ENCODE measurements around the gene MRPL58.
A peak's percentile ranks its signal among the peaks of the same experiment; 100 is the strongest.
"Not testable (repeated sequence)": the region's sequence is repeated elsewhere in the genome, so short reads cannot be mapped to it uniquely, and the experiment has no call there.

Gene MRPL58

DNA sequence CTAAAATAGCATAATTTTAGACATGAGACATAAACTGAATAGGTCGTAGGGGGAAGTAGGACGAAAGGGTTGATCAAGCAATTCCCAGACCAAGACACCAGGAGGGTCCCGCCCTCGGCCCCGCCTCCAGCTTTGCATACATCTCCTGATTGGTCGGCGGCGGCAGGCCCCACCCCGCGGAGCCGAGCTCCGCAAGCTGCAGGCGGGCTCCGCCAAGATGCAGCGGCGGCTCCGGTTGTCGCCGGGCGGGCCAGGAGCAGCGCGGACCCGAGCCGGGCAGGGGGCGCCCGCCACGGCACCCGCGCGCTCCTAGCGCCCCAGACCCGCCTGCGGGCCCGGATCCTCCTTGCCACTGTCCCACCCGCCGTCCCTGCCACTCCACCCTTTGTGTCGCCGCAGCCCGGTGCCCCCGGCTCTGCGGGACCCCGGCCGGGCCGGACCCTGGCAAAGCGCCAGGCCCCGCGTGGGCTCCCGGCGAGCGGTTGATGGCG, 25.0 kb upstream of the MRPL58 start, which contains the start of gene CDR2L:
CDR2L (plus strand) TSS at position 215 of the 491 bp plus-strand sequence. CDS start 412 bp downstream, outside the sequence.
- DNase-seq (ENCODE audit: low read depth in 2 of 2): peak; percentile 81 to 82

DNA sequence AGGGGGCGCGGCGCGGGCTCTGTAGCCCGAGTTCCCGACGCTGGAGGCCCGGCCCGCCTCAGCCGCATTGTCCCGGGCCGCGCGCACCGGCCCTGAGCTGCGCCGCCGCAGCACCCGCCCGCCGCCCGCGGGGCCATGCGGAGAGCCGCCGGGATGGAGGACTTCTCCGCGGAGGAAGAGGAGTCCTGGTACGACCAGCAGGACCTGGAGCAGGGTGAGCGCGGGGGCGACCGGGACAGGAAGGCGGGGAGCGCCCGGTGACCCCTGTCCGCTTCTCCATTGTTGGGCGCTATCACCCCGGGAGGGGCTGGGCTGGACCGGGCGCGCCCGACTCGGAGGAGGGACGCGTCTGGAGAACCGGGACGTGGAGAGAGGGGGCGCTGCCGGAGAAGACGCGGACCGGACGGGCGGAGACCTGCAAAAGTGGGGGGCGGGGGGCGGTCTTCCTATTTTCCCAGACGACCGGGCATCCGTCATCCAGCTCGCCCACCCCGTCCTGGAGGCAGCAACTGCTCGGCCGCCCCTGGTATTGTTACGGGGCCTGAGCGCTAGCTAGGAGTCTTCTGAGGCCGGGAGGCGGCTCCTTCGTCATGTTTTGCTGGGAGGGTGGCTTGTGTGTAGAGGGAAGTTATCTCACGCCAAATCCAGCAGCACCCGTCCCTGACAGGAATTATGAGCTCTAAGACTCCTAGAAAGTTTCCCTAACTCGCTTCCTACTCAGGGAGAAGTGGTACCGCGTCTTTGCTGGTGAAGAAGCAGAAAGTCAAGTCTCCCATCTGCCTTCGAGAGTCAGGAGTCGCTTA, 24.4 kb upstream of the MRPL58 start:
- DNase-seq (ENCODE audit: low read depth in 2 of 2): no peak

DNA sequence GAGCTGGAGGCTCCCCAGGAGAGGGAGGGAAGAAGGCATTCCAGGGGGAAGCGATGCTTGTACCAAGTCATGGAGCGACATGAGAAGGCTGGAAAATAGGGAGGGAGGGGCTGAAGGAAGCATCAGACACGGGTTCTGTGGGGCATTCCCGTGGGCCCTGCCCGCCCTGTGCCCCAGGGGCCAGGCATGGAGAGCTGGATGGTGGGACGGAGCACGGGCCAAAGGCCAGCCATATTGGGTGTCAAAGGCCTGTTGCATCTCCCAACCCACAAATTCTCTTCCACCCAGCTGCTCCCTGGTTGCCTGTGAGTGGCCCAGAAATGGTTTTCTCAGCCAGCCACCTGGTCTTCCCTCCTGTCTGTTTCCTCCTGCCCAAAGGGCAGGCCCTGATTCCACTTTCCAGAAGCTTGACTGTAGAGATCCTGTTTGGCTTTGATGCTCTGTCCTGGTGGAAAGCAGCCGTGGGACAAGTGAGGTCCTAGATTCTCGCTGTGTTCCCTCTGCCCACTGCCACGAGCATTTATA, 21.8 kb upstream of the MRPL58 start:
- no peak for DNase-seq (ENCODE audit: low read depth in 2 of 2)

DNA sequence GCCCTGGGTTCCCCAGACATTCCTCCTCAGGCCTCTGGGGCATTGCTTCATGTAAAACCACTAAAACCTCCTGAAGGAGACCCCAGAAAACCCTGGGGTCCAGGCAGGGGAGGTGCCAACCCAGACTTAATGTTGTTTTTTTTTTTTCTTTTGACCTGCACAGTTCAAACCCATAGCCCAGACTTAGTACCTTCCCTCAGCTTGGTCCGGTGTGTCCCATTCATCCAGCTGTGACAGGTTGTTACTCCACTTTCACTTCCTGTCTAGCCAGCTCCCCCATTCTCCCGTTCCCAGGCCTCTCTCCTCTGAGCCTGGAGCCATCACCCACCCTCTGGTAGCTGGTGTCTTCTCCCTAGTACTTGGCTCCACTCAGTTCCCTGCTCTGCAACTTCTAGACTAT, 20.2 kb upstream of the MRPL58 start:
- DNase-seq (ENCODE audit: low read depth in 2 of 2): no peak

DNA sequence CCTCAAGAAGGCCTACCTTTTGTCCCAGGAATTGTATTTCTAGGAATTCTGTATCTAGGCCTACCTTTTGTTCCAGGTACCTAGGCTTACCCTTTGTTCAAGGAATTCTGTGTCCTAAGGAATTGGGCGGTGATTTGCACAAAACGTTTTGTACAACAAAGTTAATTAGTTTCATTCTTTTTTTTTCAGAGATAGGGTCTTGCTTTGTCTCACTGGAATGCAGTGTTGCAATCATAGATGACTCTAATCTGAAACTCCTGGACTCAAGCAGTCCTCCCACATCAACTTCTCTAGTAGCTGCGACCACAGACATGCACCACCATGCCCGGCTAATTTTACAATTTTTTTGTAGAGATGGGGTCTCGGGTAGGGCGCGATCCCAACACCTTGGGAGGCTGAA, 18.0 kb upstream of the MRPL58 start:
- DNase-seq (ENCODE audit: low read depth in 2 of 2): no peak

DNA sequence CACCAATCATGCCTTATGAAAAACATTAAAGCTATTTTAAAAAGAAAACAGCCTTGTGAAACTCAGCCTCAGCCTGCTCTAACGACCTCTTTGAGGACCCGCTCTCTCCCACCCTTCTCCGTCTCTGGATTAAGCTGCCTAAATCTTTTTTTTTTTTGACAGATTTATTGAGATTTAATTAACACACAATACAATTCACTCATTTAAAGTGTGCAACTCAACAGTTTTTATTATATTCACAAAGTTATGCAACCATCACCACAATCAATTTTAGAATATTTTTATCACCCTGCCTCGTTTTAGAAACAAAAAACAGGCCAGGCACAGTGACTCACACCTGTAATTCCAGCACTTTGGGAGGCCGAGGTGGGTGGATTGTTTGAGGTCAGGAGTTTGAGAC, 16.6 kb upstream of the MRPL58 start:
- DNase-seq (ENCODE audit: low read depth in 2 of 2): no peak

DNA sequence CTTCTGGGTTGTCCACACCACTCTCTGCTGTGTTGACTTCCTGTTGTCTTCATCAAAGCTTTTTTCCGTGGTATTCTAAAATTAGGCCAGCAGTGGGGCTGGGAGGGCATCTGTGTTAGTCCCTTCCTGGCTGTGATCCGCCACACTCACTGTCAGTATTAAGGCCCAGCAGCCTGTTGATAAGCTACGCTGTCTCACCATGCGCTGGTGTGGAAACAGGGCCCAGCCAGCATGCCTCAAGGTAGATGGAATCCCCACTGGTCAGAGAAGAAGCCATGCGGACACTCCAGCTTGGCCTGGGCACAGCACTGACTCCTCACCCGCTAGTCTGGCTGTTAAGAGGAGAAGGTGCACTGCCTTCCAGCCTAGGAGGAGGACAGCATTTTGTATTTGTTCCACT, 13.7 kb upstream of the MRPL58 start:
- DNase-seq (ENCODE audit: low read depth in 2 of 2): no peak

DNA sequence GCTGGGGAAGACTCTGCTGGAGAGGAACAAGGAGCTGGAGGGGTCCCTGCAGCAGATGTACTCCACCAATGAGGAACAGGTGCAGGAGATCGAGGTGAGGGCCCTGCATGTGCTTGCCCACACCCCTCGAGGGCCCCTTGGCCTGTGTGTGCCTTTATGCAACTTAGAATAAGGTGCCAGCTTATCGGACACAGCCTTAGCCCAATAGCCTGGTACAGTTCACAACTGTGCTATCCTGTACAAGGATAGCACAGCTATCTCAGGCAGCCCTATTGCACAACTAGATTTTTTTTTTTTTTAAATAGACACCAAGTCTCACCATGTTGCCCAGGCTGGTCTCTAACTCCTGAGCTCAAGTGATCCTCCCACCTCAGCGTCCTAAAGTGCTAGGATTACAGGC, 12.9 kb upstream of the MRPL58 start:
- no peak for DNase-seq (ENCODE audit: low read depth in 2 of 2)

DNA sequence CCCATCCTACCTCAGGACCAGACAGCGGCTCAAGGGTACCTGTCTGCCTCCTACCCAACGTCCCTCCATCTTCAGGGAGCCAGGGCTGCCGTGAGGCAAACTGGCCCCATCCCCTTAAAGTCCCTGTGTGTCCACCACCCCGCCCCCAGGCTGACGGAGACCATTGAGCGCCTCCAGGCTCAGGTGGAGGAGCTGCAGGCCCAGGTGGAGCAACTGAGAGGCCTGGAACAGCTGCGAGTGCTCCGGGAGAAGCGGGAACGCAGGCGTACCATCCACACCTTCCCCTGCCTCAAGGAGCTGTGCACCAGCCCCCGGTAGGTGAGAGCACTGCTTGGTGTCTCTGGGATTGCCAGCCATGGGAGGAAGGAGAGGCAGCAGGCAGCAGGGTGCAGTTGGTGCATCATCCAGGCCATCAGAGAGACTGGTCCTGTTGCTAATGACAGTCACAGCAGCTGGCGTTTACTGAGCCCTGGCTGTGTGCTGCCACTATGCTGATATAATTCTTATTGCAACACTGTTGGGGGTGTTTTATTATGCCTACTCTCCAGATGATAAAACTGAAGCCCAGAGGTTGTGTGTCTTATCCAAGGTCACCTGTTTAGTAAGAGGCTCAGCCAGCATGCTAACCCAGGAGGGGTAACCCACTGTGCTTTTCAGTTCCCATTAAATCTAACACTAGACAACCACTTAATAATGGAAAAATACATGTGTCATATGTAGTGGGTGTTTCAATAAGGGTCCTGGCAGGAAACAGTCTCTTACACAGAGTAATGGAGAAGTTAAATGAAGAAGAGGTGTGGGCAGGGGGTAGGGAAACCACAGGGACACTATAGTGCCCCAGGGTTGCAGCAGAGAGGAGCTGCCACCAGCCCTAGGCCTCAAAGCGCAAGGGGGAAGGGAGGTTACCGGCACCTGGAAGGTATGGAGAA, 10.3 kb upstream of the MRPL58 start:
- DNase-seq (ENCODE audit: low read depth in 2 of 2): no peak

DNA sequence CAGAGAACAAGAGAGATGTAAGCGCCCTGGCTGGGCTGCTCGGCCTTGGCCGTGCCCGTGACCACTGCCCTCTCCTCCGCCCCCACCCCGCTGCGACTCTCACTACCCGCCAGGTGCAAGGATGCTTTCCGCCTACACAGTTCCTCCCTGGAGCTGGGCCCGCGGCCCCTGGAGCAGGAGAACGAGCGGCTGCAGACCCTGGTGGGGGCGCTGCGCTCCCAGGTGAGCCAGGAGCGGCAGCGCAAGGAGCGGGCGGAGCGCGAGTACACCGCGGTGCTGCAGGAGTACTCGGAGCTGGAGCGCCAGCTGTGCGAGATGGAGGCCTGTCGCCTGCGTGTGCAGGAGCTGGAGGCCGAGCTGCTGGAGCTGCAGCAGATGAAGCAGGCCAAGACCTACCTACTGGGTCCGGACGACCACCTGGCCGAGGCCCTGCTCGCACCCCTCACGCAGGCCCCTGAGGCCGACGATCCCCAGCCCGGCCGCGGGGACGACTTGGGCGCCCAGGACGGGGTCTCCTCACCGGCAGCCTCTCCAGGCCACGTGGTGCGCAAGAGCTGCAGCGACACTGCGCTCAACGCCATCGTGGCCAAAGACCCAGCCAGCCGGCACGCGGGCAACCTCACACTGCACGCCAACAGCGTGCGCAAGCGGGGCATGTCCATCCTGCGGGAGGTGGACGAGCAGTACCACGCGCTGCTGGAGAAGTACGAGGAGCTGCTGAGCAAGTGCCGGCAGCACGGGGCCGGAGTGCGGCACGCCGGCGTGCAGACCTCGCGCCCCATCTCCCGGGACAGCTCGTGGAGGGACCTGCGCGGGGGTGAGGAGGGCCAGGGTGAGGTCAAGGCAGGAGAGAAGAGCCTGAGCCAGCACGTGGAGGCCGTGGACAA, 9.2 kb upstream of the MRPL58 start:
- no peak for DNase-seq (ENCODE audit: low read depth in 2 of 2)

DNA sequence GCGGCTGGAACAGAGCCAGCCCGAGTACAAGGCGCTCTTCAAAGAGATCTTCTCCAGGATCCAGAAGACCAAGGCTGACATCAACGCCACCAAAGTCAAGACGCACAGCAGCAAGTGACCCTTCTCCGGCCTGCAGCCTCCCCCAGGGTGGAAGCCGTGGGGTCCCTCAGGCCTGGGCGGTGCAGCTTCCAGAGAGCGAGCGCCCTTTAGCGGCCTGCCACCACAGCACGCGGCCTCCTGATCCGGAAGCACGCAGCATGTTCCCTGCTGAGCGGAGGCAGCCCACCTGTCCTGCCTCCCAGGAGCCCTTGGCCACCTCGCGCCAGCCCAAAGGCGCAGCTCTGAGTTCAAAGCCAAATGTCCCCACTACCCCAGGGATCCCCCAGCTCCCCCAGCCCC, 8.5 kb upstream of the MRPL58 start:
- DNase-seq (ENCODE audit: low read depth in 2 of 2): no peak

DNA sequence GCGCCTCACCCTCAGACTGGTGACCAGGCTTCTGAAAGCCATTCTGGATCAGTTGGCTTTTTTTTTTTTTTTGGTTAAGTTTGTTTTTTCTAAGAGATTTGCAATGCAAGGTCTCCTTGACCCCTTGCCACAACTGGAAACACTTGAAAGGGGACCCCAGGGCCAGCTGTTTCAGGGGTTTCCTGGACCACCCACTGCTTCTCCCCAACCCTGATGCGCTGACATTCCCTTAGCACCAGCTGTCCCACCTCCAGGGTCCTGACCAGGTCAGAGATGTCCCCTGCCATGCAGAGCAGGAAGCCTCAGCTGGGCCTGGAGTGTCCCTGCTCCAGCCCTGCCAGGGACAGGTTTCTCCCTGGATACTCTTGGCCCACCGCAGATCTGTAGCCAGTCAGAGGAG, 8.1 kb upstream of the MRPL58 start:
- DNase-seq (ENCODE audit: low read depth in 2 of 2): no peak

DNA sequence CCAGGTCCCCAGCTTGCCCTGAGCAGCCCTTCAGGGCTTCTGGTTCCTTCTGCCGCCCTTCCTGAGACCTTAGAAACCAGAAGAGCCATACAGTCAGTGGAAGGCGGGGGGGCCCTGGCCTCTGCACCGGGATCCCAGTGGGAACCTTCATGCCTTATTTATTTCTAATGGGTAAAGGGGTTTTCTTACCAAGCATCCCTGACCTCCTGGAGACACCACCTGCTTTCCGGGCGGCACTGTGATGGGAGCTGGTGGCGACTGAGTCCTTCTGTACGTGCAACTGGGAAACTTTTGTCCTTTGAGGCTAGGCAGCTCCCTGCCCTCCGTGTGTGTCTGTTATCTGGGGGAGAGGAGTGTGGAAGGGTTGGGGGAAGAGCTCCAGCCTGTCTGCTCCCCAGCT, 7.2 kb upstream of the MRPL58 start:
- DNase-seq (ENCODE audit: low read depth in 2 of 2): no peak

DNA sequence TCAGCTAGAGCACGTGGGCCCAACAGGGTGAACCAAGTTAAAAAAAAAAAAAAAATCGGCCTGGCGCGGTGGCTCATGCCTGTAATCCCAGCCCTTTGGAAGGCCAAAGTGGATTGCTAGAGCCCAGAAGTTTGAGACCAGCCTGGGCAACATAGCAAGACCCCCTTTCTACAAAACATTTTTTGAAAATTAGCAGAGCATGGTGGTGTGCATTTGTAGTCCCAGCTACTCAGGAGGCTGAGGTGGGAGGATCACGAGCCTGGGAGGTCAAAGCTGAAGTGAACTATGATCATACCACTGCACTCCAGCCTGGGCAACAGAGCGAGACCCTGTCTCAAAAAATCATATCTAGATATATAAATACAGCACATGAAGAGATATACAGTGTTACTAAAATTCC, 6.4 kb upstream of the MRPL58 start:
- not testable (repeated sequence) for DNase-seq (ENCODE audit: low read depth in 2 of 2)

DNA sequence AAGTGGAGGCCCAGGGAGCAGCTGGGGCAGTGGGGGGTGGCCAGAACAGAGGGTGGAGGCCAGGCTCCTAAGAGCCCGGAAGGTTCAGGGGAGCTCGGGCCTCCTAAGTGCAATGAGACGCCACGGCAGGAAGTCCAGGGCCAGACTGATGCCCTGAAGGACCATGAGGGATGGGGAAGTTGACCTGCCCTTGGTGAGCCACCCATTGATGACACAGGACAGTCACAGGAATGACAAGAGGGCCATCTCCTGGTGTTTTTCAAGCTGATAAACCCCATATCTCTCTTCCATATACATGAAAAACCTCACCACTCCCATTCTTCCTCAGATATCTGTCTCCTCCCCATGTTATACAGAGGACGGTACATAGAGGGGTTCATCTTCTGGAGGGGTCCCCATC, 5.8 kb upstream of the MRPL58 start:
- no peak for DNase-seq (ENCODE audit: low read depth in 2 of 2)

DNA sequence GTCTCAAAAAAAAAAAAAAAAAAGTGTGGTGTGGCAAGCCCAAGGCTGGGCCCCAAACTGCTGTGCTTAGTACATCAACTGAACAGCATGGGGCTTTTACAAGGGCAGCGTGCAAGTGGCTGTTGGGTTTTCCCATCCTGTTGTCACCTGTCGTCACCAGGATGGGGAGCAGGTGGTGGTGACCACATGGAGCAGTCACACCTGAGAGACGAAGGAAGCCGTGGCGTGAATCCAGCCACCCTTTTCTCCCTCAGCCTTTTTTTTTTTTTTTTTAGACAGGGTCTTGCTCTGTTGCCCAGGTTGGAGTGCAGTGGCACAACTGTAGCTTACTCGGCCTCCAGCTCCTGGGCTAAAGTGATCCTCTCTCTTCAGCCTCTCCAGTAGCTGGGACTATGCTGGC, 4.1 kb upstream of the MRPL58 start:
- DNase-seq (ENCODE audit: low read depth in 2 of 2): no peak

DNA sequence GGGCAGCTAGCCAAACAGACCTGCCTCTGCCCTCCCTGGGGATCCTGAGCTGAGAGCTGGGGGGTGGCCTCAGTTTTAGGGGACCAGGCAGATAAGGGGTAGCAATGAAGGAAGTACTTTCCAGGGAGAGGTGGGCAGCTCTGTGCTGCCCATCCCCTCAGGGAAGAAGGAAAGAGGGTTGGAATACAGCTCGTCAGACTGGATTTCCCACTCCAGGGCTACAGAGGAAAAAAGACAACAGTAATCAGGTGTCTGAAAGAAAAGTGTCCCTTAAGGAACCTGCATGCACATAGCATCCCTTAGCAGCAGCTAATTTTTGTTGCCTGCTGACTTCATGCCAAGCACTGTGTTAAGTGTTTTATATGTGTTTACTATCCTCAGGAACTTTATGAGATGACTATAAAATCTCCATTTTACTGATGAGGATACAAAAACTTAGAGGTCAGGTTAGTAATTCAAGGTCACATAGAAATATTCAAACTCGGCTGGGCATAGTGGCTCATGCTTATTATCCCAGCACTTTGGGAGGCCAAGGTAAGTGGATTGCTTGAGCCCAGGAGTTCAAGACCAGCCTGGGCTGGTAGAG, 3.2 kb upstream of the MRPL58 start:
- DNase-seq (ENCODE audit: low read depth in 2 of 2): no peak

DNA sequence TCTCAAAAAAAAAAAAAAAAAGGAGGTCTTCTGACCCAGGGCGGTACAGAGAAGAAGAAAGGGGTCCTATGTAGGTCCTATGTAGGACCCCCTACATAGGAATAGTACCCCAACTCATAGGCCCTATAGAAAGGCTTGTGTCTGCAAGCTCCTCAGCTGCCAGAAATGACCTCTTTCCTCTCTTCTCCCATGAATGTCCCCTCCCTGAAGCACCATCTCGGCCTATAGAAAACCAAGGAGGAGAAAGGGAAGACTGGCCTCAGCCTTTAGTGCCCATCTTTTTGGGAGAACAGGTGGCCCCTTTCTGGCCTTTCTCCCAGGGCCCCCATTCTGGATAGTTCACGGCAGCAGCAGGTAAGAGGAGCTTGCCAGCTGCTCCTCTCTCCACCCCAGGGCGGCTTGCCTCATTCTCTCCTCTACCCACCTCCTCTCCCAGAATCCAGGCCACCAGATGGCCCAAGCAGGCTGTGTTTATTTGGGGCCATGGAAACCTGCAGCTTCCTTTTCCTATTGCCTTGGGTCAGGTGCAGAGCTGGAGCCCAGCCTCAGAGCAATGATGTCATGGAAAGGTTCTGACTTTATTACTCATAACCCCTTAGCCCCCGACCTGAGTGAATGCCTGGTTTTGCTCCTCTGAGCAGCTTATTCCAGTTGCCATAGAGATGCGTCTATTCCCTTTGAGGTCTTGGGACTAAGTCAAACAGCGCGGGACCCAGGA, 1.6 kb upstream of the MRPL58 start:
- DNase-seq (ENCODE audit: low read depth in 2 of 2): no peak

DNA sequence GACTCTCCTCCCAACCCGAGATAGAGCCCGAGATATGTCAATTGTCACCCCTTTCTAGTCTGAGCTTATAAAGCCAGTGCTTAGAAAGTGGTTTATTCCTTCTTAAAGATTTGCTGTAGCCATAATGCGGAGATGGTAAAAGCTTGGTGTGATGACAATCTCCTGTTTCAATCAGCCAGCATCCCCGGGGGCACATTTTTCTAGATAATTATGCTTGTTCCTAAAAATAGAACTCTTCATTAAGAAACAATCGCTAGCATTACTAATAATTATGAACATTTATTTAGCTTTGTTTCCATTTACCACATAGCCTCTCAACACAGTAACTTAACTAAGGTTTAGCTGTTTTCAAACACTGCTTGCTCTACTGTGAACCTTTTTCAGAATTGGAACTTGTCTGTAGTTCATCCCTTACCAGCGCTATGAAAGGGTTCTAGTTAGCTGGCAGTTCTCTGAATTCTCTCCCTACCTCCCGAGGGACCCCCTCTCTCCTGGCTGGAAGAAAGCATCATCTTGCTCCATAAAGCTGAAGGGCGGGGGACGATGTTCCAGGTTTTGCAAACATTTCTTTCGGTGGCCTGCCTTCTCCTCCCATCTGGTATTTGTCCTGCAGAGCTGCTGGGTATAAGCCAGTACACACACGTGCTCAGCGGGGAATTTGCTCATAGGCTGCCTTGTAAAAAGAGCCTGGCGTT, 922 bp upstream of the MRPL58 start:
- DNase-seq (ENCODE audit: low read depth in 2 of 2): no peak

DNA sequence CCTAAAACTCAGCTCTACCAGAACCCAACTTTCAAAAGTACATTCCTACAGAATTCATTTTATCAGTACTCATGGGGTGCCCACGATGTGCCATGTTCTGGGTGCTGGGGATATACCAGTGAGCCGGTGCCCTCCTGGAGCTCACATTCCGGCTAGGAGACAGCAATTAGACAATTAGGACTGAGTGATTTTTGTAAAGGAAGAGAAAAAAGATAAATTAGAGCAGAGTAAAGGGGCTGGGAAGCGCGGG, 449 bp upstream of the MRPL58 start:
- DNase-seq (ENCODE audit: low read depth in 2 of 2): no peak
